NCI-H1930 (cell line): ENCODE data around the gene NPEPL1.
"Not testable (repeated sequence)": the region's sequence is repeated elsewhere in the genome, so short reads cannot be mapped to it uniquely, and the experiment has no call there.

ENCODE experiments used
- DNase-seq, 2 experiments: peaks; one replicate each; lab custom pipeline; 2025; lab: John Stamatoyannopoulos, UW

Gene NPEPL1

GRCh38 chr20:58715391-58715800 lies 22.8 kb downstream of the NPEPL1 start:
- DNase-seq = no peak

DNA sequence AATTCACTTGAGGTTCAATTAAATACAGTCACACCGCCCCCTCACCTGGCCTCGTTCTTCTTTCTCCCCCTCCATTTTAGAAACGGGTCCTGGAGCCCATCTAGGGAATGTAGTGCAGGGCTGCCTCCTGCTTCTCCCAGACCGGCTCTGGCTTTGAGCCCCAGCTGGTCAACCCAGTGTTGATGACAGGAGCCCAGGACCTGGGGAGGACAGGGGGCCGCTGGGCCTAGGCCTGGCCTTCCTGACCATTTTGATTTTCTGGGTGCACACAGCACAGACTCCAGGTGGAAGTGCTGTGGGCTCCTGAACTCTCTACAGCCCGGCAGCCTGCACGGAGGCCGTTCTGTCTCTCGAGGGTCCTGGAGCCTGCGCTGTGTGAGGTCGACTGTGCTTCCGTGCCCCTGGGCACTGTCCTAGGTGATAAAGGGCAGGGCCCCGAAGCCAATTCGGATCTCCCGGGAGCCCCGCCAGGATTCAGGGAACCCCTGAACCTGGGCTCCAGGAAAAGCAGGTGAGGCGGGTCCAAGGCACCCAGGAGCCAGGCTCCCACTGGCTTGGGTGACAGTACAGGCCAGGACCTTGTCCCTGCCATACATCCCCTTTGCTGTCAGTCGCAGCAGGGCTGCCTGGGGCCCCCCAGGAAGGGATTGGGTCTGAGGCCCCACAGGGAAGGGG lies 23.3 kb downstream of the NPEPL1 start:
- DNase-seq = no peak

GRCh38 chr20:58716476-58717277 lies 24.1 kb downstream of the NPEPL1 start:
- no peak for DNase-seq

GRCh38 chr20:58717278-58718091 lies 24.9 kb downstream of the NPEPL1 start:
- no peak for DNase-seq

DNA sequence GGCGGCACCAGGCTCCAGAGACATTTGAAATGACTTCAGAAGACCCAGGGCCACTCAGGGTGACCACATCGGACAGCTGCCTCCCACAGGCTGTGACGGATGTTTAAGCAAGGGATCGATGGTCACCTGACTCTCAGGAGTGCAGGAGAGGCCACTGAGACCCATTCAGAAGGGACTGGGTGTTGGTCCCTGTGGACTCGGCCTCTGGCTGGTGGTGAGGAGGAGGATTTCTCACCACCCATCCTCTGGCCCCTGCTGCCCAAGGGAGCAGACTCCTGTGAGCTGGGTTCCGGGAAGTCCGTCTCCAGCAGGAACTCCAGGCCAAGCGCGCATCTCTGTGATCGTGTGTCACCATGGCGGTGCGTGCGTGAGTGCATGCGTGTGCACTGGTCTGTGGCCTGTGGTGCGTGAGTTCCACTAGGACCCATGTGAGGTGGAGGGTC lies 25.5 kb downstream of the NPEPL1 start:
- DNase-seq = no peak

DNA sequence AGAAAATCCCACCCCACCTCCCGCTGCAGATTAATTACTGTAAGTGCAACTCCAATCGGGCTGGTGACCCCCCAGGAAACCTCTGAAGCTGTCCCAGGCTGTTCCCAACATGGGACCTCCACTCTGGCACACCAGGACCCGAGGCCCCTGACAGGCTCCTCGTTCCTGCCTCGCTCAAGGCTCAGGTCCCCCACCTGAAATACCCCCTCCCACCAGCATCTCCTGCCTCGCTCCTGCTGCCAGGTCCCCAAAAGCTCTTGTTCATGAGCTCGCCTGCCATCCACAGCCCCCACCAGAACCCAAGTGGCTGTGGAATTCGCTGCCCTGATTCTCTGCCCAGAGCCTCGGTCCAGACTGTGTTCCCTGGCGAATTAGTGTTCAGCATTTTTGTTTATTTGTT lies 26.1 kb downstream of the NPEPL1 start:
- DNase-seq = no peak

DNA sequence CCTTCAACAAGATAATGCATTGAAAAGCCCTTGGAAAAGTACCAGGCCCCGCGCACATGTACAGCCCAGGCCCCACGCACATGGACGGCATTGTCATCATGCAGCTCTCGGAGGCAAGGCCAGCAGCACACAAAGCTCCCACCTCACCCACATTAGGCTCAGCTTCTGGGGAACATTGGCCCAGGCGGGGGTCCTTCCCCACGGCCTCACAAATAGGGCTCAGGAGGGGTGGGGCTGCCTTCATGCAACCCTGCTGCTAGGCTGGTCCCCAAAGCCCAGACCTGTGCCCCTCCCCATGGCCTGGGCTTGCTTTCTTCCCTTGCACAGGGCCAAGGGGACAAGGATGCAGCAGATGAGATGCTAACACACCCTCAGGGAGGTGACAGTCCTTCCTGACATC lies 26.7 kb downstream of the NPEPL1 start:
- DNase-seq = no peak

DNA sequence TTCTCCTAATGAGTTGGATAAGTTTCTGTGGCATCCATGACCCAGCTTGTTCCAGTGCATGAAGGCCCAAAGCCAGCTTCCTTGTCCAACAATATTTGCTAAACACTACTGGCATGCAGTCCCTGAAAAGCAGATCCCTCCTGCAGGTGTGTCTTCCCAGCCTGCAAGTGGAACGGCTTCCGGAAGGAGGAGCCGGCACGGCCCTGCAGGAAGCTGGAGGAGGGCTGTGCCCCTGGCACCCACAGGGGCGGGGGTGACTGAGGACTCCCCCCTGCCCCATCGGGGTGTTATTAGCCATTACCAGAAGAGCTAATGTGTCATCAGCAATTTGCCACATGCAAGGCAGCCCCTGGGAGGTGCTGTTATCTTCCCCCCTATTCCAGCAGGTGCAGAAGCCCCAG lies 27.4 kb downstream of the NPEPL1 start:
- DNase-seq = no peak

GRCh38 chr20:58720890-58721289 lies 28.3 kb downstream of the NPEPL1 start:
- DNase-seq = no peak

GRCh38 chr20:58721951-58722778 lies 29.6 kb downstream of the NPEPL1 start:
- no peak for DNase-seq

DNA sequence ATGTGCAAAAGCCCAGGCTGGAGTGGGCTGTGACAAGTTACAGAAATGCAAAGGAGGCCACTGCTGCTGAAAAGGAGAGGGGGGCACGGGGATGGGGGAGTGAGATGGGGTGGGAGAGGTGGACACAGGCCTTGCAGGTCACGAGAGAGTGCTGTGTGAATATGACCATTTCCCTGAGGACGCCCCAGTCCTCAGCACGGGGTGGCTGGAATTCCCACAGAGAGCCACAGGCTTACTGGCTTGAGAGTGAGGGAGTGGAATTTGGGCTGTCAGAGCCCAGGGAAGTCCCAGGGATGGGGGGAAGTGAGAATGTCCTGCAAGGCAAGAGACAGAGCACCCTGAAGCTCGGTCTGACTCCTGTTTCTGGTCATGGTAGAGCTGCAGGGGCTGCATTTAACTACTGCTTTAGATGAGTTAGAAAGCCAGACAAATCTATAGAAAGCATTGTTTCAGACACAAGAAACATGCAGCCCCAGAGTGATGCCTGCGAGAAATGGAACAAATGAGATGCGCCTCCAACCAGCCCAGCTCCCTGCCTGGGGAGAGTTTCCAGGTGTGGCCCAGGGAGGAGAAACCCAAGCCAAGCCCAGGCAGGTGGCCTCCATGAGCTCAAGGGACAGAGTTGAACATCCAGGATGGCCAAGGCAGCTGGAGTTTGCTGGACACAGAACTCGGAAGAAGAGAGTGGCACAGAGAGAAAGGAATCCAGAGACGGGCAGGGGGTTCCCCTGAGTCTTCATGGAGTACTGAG lies 30.5 kb downstream of the NPEPL1 start:
- no peak for DNase-seq

- DNase-seq = no peak
Measured at GRCh38 chr20:58723628-58723984, 31.0 kb downstream of the NPEPL1 start.

DNA sequence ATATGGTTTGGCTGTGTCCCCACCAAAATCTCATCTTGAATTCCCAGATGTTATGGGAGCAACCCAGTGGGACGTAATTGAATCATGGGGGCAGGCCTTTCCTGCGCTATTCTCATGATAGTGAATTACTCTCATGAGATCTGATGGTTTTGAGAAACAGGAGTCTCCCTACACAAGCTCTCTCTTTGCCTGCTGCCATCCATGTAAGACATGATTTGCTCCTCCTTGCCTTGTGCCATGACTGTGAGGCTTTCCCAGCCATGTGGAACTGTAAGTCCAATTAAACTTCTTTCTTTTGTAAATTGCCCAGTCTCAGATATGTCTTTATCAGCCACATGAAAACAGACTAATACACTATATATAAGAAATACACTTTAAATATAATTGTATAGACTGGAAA lies 33.6 kb downstream of the NPEPL1 start:
- DNase-seq = not testable (repeated sequence)

GRCh38 chr20:58731192-58731591 lies 38.6 kb downstream of the NPEPL1 start:
- DNase-seq = no peak

DNA sequence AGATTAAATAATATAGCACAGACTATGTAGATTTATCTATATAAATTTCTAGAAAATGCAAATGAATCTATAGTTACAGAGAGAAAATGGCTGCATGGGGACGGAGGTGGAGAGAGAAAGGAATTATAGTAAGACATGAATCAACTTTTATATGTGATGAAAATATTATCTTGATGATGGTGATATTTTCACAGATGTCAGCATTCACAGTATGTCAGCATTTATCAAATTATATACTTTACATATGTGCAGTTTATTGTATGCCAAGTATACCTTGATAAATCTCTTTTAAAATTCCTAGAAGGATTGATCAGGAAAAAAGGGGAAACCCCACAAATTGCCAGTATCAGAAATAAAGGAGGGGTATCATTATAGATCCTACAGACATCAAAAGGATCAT lies 44.6 kb downstream of the NPEPL1 start:
- DNase-seq = no peak

GRCh38 chr20:58740356-58741308 lies 48.0 kb downstream of the NPEPL1 start:
- DNase-seq = no peak

- DNase-seq = no peak
Measured at GRCh38 chr20:58741384-58741783, 48.8 kb downstream of the NPEPL1 start.

GRCh38 chr20:58742668-58743566 lies 50.3 kb downstream of the NPEPL1 start:
- DNase-seq = no peak
